ENCODE data around the gene TLR10.

The TLR10 gene

GRCh38 chr4:38752941-38753806 is 29.6 kb downstream of the TLR10 start:
- no peak for TF ChIP-seq CTCF (IDR thresholded peaks at IDR 0.05; ENCODE audit: control insufficient read depth, insufficient read depth, low read depth, low read length, missing control alignments)
- DNase-seq (ENCODE audit: low read depth) = peak; percentile 96
- H3K4me3 ChIP-seq (ENCODE audit: control insufficient read depth, low read depth, low read length) = peak overlapping the region; percentile 7

- no peak for DNase-seq (ENCODE audit: low read depth)
- TF ChIP-seq CTCF (IDR thresholded peaks at IDR 0.05; ENCODE audit: control insufficient read depth, insufficient read depth, low read depth, low read length, missing control alignments) = no peak
- no peak overlapping the region; the same call in 1 of the 2 replicates for H3K4me3 ChIP-seq (ENCODE audit: control insufficient read depth, low read depth, low read length)
These were observed 30.3 kb downstream of the TLR10 start for GRCh38 chr4:38752372-38752940.

GRCh38 chr4:38751341-38752010 is 31.3 kb downstream of the TLR10 start:
- no peak for DNase-seq (ENCODE audit: low read depth)
- TF ChIP-seq CTCF (IDR thresholded peaks at IDR 0.05; ENCODE audit: control insufficient read depth, insufficient read depth, low read depth, low read length, missing control alignments) = no peak

GRCh38 chr4:38749336-38749735 is 33.5 kb downstream of the TLR10 start:
- DNase-seq (ENCODE audit: low read depth) = no peak
- no peak for TF ChIP-seq CTCF (IDR thresholded peaks at IDR 0.05; ENCODE audit: control insufficient read depth, insufficient read depth, low read depth, low read length, missing control alignments)
- H3K4me3 ChIP-seq (ENCODE audit: control insufficient read depth, low read depth, low read length) = no peak overlapping the region

More at GRCh38 chr4:38751341-38752010, 31.3 kb downstream of the TLR10 start:
- H3K4me3 ChIP-seq (ENCODE audit: control insufficient read depth, low read depth, low read length) = no peak overlapping the region

- no peak for TF ChIP-seq CTCF (IDR thresholded peaks at IDR 0.05; ENCODE audit: control insufficient read depth, insufficient read depth, low read depth, low read length, missing control alignments)
- no peak for DNase-seq (ENCODE audit: low read depth)
- H3K4me3 ChIP-seq (ENCODE audit: control insufficient read depth, low read depth, low read length) = no peak overlapping the region
These were observed 35.2 kb downstream of the TLR10 start for GRCh38 chr4:38747629-38748028.

GRCh38 chr4:38745881-38746280 is 36.9 kb downstream of the TLR10 start:
- no peak overlapping the region for H3K4me3 ChIP-seq (ENCODE audit: control insufficient read depth, low read depth, low read length)
- DNase-seq (ENCODE audit: low read depth) = no peak
- no peak for TF ChIP-seq CTCF (IDR thresholded peaks at IDR 0.05; ENCODE audit: control insufficient read depth, insufficient read depth, low read depth, low read length, missing control alignments)
